PC-9 (cell line): ENCODE measurements around the gene SLC43A1. TPM values are rescaled to one million over a fixed set of nuclear protein-coding genes. Genes with fewer than 3 reads are reported as not detected.

Experiments used
- Bru-seq: library from RNA; stranded (reverse); fragments of 400-500 nt; gene quantifications from one replicate; lab custom pipeline; 2021; lab: Mats Ljungman, UMichigan
- BruChase-seq, 2 experiments: library from RNA; stranded (reverse); fragments of 400-500 nt; gene quantifications; one replicate each; lab custom pipeline; 2021; lab: Mats Ljungman, UMichigan
- BruUV-seq: library from RNA; stranded (reverse); fragments of 400-500 nt; replicated peaks from 2 replicates; lab custom pipeline; 2021; lab: Mats Ljungman, UMichigan
- CTCF ChIA-PET: fragments of 300-600 bp; sonication (Branson Sonifier 250); formaldehyde crosslinking; loops from one replicate; lab custom pipeline; 2022; ENCODE audit warnings: antibody characterized with exemption; lab: Charles Lee
- POLR2A ChIA-PET: fragments of 300-600 bp; sonication (Branson Sonifier 250); formaldehyde crosslinking; loops from one replicate; lab custom pipeline; 2022; ENCODE audit warnings: antibody characterized with exemption; ENCODE audit not compliant: unreplicated experiment; lab: Charles Lee
- DNase-seq, 2 experiments: peaks; one replicate each; pipeline versions ENCODE4 v3.0.0 to v3.0.0-alpha.2; 2015 to 2022; ENCODE audit warnings: mixed read lengths in 1 of 2
- H2AFZ ChIP-seq: fragments of 200-600 bp; sonication (generic); 2 replicates; pipeline ENCODE4 v1.8.1; 2017; ENCODE audit warnings: antibody characterized with exemption
- H3F3A ChIP-seq: fragments of 200-600 bp; sonication (generic); 2 replicates; pipeline ENCODE4 v1.8.1; 2017; ENCODE audit warnings: antibody characterized with exemption, mild to moderate bottlenecking, low read depth; ENCODE audit not compliant: insufficient read depth
- H3K27ac ChIP-seq: fragments of 200-600 bp; sonication (generic); 2 replicates; pipeline ENCODE4 v1.6.1; 2016; ENCODE audit warnings: mixed run types
- H3K27me3 ChIP-seq: fragments of 200-600 bp; sonication (generic); 2 replicates; pipeline ENCODE4 v1.6.1; 2016; ENCODE audit warnings: low read depth, mixed run types; ENCODE audit not compliant: insufficient read depth
- H3K36me3 ChIP-seq: fragments of 200-600 bp; sonication (generic); 2 replicates; pipeline ENCODE4 v1.6.1; 2016; ENCODE audit warnings: low read depth, mixed run types
- H3K4me1 ChIP-seq: fragments of 200-600 bp; sonication (generic); replicated peaks from 2 replicates; pipeline ENCODE4 v1.6.1; 2016; ENCODE audit warnings: mixed run types; ENCODE audit not compliant: insufficient read depth
- H3K4me2 ChIP-seq: fragments of 200-600 bp; sonication (generic); 2 replicates; pipeline ENCODE4 v1.6.1; 2017; ENCODE audit warnings: mixed run types
- H3K4me3 ChIP-seq: fragments of 200-600 bp; sonication (generic); 2 replicates; pipeline ENCODE4 v1.6.1; 2016; ENCODE audit warnings: mixed run types
- H3K79me2 ChIP-seq: fragments of 200-600 bp; sonication (generic); 2 replicates; pipeline ENCODE4 v1.6.1; 2017; ENCODE audit warnings: low read depth, mixed run types
- H3K9me2 ChIP-seq: fragments of 200-600 bp; sonication (generic); 2 replicates; pipeline ENCODE4 v1.8.1; 2017; ENCODE audit warnings: mild to moderate bottlenecking; ENCODE audit not compliant: insufficient read depth
- H3K9me3 ChIP-seq: fragments of 200-600 bp; sonication (generic); 2 replicates; pipeline ENCODE4 v1.8.1; 2016; ENCODE audit warnings: low read depth; ENCODE audit not compliant: insufficient read depth
- H4K20me1 ChIP-seq: fragments of 200-600 bp; sonication (generic); 2 replicates; pipeline ENCODE4 v1.8.1; 2017; ENCODE audit not compliant: insufficient read depth
- EZH2 ChIP-seq: fragments of 200-600 bp; sonication (generic); IDR thresholded peaks from 2 replicates; pipeline ENCODE4 v1.8.0; 2017; ENCODE audit warnings: antibody characterized with exemption, low read depth
- intact Hi-C: fragments of 100-400 bp; cut with micrococcal nuclease; formaldehyde crosslinking; loops from one replicate; pipeline ENCODE4 v1.10.0; 2022; ENCODE audit not compliant: unreplicated experiment
- long read RNA-seq: library from polyadenylated mRNA; stranded (forward); transcript quantifications from one replicate; pipeline ENCODE4 v2.0.0, GENCODE V29; 2022
- total RNA-seq: library from RNA; stranded (reverse); gene quantifications from 2 replicates; pipeline ENCODE4 v1.2.3, GENCODE V29; 2021
- TF ChIP-seq, protein P1 (sequence below): fragments of 200-600 bp; sonication (generic); conservative IDR thresholded peaks from 2 replicates; pipeline ENCODE4 v1.6.1; 2017; ENCODE audit warnings: mixed run types, antibody characterized with exemption, mild to moderate bottlenecking, moderate library complexity

SLC43A1 gene
- total RNA-seq (3.2 and 4.0 TPM in 2 replicates), Bru-seq, nascent RNA (percentile 30 among the genes with signal in this experiment), BruChase-seq, experiment 1, labeled RNA remaining after a 2-hour chase (percentile 32 among the genes with signal in this experiment), BruChase-seq, experiment 2, labeled RNA remaining after a 6-hour chase (percentile 29 among the genes with signal in this experiment)
- long read RNA-seq, transcript SLC43A1-201 (15 exons, 2,598 nt), result major isoform, 8 of 16 reads
- long read RNA-seq, partial matches to known transcripts, result 2 of 16 reads
- long read RNA-seq, other reads (novel, unspliced or antisense), result 6 of 16 reads

DNA sequence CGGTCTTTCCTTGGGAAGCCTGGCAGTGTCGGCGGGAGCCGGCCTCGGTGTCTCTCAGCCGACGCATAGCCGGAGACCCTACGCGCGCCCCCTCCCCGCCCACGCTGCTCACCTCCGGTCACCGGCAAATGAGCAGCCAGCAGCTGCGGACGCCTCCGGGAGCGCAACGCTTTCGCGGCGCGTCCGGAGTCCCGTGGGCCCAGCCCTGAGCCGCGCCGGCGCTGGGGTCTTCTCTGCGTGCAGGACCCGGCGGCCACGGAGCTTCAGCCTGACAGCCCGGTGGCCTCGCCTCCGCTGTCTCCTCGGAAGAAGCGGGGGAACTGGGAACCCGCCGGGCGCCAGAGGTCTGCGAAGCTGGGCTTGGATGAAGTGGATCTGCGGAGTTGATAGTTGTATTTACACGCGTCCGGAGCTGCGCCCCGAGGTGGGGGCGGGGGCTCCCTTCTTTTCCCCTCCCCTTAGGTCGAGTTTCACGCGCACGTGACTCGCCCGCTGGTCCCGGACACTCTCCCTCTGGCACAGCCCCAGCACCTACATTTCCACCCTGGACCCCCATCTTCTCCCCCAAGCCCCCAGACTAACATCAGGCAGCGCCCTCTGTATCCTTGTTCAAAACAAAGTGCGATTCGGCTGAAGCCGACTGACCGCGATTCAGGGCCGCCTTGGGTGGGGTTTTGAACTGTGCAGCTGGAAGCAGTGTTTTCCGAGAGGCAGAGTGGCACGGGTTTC, at the start of gene SLC43A1:
SLC43A1 (minus strand) TSS at position 371 of the 729 bp plus-strand sequence. CDS start 1,591 bp downstream, outside the sequence.
- intact Hi-C loops, result no loop called here
- CTCF ChIA-PET, result interaction anchor here (0.7 to 1.2 kb wide), 2 partner anchors 14 to 22 kb away, joined by 3 to 10 read pairs; no protein-coding TSS in a partner anchor
- no peak within 1 kb of the TSS for H3K27ac ChIP-seq

DNA sequence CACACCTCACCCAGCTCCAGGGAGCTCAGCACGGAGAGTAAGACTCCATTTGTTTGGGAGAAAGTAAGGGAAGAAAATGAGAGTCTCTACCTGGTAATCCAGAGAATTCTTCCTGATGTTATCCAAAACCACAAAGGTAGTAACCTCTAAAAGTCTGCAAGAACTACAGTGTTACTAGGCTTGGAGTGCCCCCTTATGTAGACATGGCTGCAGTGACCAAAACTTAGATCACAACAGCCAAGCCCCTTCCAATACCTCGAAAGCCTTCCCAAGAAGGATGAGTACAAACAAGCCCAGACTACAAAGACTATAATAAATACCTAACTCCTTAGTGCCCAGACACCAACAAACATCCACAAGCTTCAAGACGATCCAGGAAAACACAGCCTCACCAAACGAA, 47.1 kb upstream of the SLC43A1 start:
- Histone ChIP-seq H3K9me2 (no peaks in the 10 kb centered on the region; the same call in 1 of the 2 replicates), H3K79me2 (no peaks in the 10 kb centered on the region), H2AFZ (no peak overlapping the region), H3K9me3 (no peaks in the 10 kb centered on the region), H3K36me3 (no peaks in the 10 kb centered on the region), H3K27ac (no peak overlapping the region), H3K4me3 (no peak overlapping the region), H4K20me1 (no peaks in the 10 kb centered on the region), H3K4me1 (peaks cover 21% of the 10 kb centered on the region), H3K27me3 (no peaks in the 10 kb centered on the region), H3K4me2 (no peak overlapping the region), H3F3A (no peaks in the 10 kb centered on the region)
- CTCF ChIA-PET, result interaction anchor here (0.7 kb wide), 1 partner anchor 109 kb away, joined by 3 read pairs; no protein-coding TSS in a partner anchor
- POLR2A ChIA-PET, result no interaction called here
- BruUV-seq, result no TSS peak
- TF ChIP-seq EZH2, result no peak
- TF ChIP-seq, protein P1, sequence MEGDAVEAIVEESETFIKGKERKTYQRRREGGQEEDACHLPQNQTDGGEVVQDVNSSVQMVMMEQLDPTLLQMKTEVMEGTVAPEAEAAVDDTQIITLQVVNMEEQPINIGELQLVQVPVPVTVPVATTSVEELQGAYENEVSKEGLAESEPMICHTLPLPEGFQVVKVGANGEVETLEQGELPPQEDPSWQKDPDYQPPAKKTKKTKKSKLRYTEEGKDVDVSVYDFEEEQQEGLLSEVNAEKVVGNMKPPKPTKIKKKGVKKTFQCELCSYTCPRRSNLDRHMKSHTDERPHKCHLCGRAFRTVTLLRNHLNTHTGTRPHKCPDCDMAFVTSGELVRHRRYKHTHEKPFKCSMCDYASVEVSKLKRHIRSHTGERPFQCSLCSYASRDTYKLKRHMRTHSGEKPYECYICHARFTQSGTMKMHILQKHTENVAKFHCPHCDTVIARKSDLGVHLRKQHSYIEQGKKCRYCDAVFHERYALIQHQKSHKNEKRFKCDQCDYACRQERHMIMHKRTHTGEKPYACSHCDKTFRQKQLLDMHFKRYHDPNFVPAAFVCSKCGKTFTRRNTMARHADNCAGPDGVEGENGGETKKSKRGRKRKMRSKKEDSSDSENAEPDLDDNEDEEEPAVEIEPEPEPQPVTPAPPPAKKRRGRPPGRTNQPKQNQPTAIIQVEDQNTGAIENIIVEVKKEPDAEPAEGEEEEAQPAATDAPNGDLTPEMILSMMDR, result no peak; the same call in 1 of the 2 replicates
- intact Hi-C loops, result no loop called here
- DNase-seq, result no peak

More for the DNA sequence above, at the start of gene SLC43A1:
- Histone ChIP-seq H3K4me1 (peaks cover 12% of the 10 kb centered on the region; the same call in 1 of the 2 replicates), H3K9me3 (no peaks in the 10 kb centered on the region), H3K9me2 (no peaks in the 10 kb centered on the region), H3K27me3 (peaks cover 21% of the 10 kb centered on the region), H3F3A (peaks cover 3% of the 10 kb centered on the region; the same call in 1 of the 2 replicates), H2AFZ (peak within 1 kb of the TSS; percentile 80), H3K36me3 (no peaks in the 10 kb centered on the region), H3K4me3 (peak within 1 kb of the TSS; percentile 69), H3K4me2 (peak within 1 kb of the TSS; percentile 81), H3K79me2 (no peaks in the 10 kb centered on the region), H4K20me1 (no peaks in the 10 kb centered on the region)
- peak; percentile 42 to 49 for DNase-seq
- POLR2A ChIA-PET, result interaction anchor here (0.5 kb wide), 1 partner anchor 16 kb away, joined by 3 read pairs; no protein-coding TSS in a partner anchor
- TF ChIP-seq, protein P1, result no peak
- no peak for TF ChIP-seq EZH2
- BruUV-seq, result no TSS peak

DNA sequence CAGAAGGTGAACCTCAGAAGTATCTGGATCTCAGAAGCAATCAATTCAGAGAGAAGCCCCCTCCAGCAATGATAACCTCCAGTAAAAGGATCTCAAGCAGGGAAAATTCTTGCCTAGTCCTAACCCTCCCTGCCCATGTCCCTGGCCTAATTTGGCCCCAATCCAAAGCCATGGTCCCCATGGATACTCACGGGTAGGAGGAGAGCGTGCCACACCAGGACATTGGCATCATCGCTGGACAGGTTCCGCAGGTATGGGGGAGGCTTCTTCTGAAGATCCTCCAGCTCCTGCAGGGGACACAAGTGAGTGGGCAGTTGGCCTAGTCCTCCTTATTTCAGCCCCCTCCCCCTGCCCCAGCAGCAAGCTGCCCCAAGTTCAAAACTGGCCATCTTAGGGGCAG, 44.6 kb upstream of the SLC43A1 start:
- POLR2A ChIA-PET, result interaction anchor here (0.9 kb wide), 1 partner anchor 16 kb away, joined by 8 read pairs; no protein-coding TSS in a partner anchor
- Histone ChIP-seq H3K4me3 (no peak overlapping the region), H3K27me3 (no peaks in the 10 kb centered on the region), H4K20me1 (no peaks in the 10 kb centered on the region), H2AFZ (no peak overlapping the region), H3K79me2 (no peaks in the 10 kb centered on the region), H3K4me1 (peaks cover 8% of the 10 kb centered on the region; the same call in 1 of the 2 replicates), H3K36me3 (no peaks in the 10 kb centered on the region), H3K4me2 (0 out of 2 replicates have a peak overlapping the region, but pooled peaks have one; percentile 45), H3F3A (no peaks in the 10 kb centered on the region), H3K9me2 (no peaks in the 10 kb centered on the region; the same call in 1 of the 2 replicates), H3K9me3 (no peaks in the 10 kb centered on the region), H3K27ac (no peak overlapping the region)
- no TSS peak for BruUV-seq
- TF ChIP-seq, protein P1, result no peak
- TF ChIP-seq EZH2, result no peak
- CTCF ChIA-PET, result interaction anchor here (0.6 kb wide), 1 partner anchor 72 kb away, joined by 4 read pairs; no protein-coding TSS in a partner anchor
- intact Hi-C loops, result no loop called here
- DNase-seq, result peak; percentile 68 to 88
